Activated CD8-positive, alpha-beta memory T cell treated with anti-CD3 and anti-CD28 coated beads, Interleukin-2, amount 50 U/mL, for 1 hour (primary cell): ENCODE measurements around the gene KRTAP9-1.
"Not testable (repeated sequence)": the region's sequence is repeated elsewhere in the genome, so short reads cannot be mapped to it uniquely, and the experiment has no call there.

Experiments
- DNase-seq: peaks from one replicate; pipeline ENCODE4 v3.0.0-alpha.2; 2020; ENCODE audit errors: extremely low read depth

KRTAP9-1 gene

GRCh38 chr17:41189837-41190318 is at the start of gene KRTAP9-1:
KRTAP9-1 (plus strand) TSS chr17:41189887; CDS start chr17:41189887, 0 bp downstream.
- DNase-seq = not testable (repeated sequence)

- no peak for DNase-seq
These were observed 49.1 kb upstream of the KRTAP9-1 start, which contains the start of gene KRTAP4-6 for GRCh38 chr17:41140360-41141131. KRTAP4-6 (minus strand) TSS chr17:41140544; CDS start chr17:41140487, 57 bp downstream.

DNA sequence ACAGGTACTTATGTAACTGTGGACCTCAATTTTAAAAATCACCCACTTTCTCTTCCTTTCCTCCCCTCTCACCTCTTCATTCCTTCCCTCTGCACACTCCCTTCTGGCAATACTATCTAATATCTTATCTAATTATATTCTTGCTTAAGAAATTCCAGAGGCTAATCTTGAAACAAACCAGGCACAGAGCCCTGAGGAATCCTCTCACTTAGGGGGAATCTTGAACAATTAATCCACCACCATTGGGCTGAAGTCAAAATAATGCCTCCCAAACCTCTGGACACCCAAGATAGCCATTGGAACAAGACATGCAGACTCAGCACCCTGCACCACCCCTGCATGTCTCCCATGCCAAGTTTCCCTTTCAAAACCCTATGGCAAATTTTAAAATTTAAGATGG is 48.3 kb upstream of the KRTAP9-1 start:
- no peak for DNase-seq

DNA sequence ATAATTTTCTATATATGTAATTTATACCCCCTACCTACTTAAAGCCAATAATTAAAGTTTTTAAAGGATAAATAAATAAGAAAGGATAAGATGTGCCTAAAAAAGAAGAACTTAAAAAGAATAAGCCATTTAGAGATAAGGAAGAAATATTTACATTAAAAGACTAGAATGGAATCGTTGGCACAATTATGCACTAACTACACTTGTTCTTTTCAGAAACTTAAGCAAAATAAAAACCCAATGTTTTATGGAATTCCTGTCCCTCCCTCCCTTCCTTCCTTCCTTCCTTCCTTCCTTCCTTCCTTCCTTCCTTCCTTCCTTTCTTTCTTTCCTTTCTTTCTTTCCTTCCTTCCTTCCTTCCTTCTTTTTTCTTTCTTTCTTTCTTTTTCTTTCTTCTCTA is 44.8 kb upstream of the KRTAP9-1 start:
- no peak for DNase-seq

DNA sequence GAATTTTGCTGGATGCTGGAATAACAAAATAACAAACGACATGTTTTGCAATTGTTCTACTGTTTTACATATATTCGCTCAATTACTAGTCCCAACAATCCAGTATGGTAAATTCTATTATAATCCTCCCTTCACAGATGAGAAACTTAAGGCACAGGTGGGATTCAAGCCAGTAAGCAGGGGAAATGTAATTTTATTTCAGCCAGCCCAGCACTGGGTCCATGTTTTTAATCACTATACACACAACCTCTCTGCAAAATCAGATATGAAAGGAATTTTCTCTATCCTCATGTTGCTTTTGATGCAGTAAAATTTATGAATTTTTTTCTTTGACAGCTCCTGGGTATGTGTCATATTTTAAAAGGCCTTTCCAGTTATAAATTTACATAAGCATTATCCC is 44.4 kb upstream of the KRTAP9-1 start:
- no peak for DNase-seq

DNA sequence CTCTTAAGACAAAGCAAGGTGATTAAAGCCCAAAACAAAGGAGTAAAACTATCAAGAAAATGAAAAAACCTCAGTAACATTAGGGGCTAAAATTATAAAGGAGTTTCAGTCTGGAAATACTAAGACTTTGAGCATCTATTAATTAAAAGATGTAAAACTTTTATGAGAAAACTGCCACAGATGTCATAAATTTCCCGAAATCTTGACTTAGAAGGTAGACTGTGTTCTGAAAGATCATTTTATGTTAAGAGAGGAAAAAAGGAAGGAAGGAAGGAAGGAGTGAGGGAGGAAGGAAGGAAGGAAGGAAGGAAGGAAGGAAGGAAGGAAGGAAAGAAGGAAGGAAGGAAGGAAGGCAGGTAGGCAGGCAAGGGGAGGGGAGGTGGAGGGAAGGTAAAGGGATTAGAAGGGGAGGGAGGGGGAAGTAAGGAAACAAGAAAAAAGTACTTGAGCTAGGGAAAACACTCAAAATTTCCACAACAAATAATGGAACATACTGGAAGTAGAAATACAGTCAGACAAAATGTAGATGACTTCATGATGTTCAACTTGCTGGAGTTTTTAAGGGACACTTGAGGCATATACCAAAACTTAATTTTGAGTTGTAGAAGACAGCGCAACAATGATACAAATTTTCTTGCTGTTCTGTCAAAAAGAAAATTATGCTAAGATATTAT is 42.0 kb upstream of the KRTAP9-1 start:
- no peak for DNase-seq

- DNase-seq = not testable (repeated sequence)
These were observed 40.6 kb upstream of the KRTAP9-1 start for GRCh38 chr17:41148971-41149651.

GRCh38 chr17:41149652-41149985 is 40.1 kb upstream of the KRTAP9-1 start, which contains the start of gene KRTAP4-5:
KRTAP4-5 (minus strand) TSS chr17:41149825; CDS start chr17:41149767, 58 bp downstream.
- DNase-seq = no peak

DNA sequence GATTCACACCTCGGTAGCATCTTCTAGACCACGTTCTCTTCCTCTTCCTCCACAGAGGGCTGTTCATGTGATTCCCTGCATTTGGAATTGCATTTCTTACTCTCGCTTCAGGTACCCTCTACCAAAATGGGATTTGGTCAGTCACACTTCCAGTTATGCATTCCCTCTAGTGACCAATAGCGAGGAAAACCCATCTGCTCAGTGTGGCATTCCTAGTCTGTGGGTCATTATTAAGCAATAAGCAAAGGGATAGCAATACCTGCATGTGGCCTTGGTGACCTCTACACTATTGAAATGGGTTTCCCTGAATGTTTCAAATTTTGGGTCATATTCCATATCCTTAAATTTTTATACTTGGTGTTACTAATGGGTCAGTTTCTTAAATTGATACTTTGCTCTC is 39.7 kb upstream of the KRTAP9-1 start:
- DNase-seq = no peak

- no peak for DNase-seq
These were observed 38.2 kb upstream of the KRTAP9-1 start for GRCh38 chr17:41151525-41151924.

DNA sequence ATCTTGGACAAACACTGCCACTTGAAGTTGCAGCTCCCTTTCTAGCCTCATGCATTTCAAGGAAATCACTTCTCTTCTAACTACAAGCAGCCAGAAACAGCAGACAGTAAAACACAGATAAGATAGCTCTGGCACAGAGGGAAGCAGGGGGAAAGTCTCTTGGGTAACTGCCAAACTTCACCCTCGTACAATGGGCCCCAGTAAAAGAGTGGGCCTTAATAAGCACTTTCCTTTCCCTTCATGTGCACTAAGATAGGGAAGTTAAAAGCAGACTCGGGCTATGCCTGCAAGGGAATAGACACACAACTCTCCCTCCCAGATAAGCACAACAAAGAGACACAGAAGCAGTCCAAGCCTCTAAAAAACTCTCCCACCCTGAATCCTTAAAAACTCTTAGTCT is 35.8 kb upstream of the KRTAP9-1 start:
- DNase-seq = no peak

GRCh38 chr17:41160190-41160589 is 29.5 kb upstream of the KRTAP9-1 start:
- not testable (repeated sequence) for DNase-seq

- DNase-seq = no peak
These were observed 29.0 kb upstream of the KRTAP9-1 start, which contains the start of gene KRTAP4-4 for GRCh38 chr17:41160648-41161047. KRTAP4-4 (minus strand) TSS chr17:41160748; CDS start chr17:41160691, 57 bp downstream.

GRCh38 chr17:41163828-41164227 is 25.9 kb upstream of the KRTAP9-1 start:
- no peak for DNase-seq

DNA sequence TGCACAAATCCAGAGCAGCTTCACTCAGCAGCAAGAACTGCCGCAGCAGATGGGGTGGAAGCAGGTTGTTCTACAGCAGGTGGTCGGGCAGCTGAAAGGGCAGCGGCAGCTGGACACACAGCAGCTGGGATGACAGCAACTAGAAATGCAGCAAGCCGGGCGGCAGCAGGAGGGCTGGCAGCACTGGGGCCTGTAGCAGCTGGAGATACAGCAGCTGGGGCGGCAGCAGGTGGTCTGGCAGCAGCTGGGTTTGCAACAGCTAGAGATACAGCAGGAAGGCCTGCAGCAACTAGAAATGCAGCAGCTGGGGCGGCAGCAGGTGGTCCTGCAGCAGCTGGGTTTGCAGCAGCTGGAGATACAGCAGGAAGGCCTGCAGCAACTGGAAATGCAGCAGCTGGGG is 22.1 kb upstream of the KRTAP9-1 start:
- no peak for DNase-seq

DNA sequence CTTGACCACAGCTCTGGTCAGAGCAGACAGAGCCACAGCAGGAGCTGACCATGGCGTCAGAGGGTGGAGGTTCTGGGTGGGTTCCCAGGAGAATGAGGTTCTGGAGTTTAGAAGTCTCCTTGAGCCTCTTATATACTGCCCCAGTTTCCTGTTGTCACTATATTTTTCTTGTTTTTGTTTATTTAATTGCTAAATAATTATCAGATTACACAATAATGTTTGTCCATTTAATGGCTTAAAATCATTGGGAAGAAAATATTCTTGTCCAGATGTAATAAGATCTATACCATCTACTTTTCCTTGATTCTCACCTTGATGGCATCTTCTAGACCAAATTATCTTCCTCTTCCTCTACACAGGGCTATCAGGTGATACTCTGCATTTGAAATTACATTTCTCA is 21.6 kb upstream of the KRTAP9-1 start, which contains the start of gene KRTAP4-3:
Gene KRTAP4-3 (minus strand): TSS at position 101 of the 400 bp plus-strand sequence. CDS start 49 bp downstream, at position 52.
- DNase-seq = no peak

- no peak for DNase-seq
These were observed 17.8 kb upstream of the KRTAP9-1 start for GRCh38 chr17:41171886-41172285.

- DNase-seq = no peak
These were observed 12.8 kb upstream of the KRTAP9-1 start for GRCh38 chr17:41176744-41177387.

DNA sequence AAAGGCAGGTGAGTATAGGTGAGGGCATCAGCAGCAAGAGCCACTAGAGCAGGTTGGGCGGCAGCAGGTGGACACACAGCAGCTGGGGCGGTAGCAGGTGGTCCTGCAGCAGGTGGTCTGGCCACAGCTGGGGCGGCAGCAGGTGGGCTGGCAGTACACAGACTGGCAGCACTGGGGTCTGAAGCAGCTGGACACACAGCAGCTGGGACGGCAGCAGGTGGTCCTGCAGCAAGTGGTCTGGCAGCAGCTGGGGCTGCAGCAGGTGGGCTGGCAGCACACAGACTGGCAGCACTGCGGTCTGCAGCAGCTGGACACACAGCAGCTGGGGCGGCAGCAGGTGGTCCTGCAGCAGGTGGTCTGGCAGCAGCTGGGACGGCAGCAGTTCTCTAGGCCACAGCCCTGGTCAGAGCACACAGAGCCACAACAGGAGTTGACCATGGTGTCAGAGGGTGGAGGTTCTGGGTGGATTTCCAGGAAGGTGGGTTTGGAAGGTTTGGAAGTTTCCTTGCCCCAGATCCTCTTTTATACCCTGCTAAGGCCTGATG is 11.9 kb upstream of the KRTAP9-1 start, which contains the start of gene KRTAP4-2:
Gene KRTAP4-2 (minus strand): TSS at position 495 of the 545 bp plus-strand sequence. CDS start 57 bp downstream, at position 438.
- no peak for DNase-seq

DNA sequence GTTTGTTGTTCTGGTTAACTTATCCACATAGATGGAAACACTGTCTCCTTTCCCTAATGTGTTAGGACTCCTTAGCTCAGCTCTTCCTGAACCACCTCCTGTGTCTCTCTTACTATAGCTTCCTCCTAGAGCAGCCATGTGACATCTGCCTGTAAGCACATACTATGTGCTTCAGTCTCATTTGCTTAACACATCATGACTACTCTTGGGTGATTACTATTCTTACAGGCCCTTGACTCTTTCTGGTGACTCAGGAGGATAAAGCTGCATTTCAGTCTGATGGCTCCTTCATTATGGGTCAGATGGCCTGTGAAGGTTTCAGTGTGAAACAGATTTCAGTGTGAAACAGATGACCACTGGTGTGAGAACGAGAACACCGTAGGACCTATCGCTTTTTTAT is 11.3 kb upstream of the KRTAP9-1 start:
- no peak for DNase-seq
